Activated T-helper 2 cell treated with anti-CD3 and anti-CD28 coated beads, Interferon-gamma antibody, Interleukin-2, Interleukin-4, amounts not matched to agents 10 μg/mL and 5 μg/mL and 100 μg/mL, durations not matched to agents 14 hours and 24 hours and 36 hours (primary cell): Measurements from ENCODE around the gene GAS7. TPM values are rescaled to one million over a fixed set of nuclear protein-coding genes. Genes with fewer than 3 reads are reported as not detected.
"Not testable (repeated sequence)": the region's sequence is repeated elsewhere in the genome, so short reads cannot be mapped to it uniquely, and the experiment has no call there.

Source experiments
- DNase-seq: peaks from one replicate; pipeline ENCODE4 v3.0.0; 2021; ENCODE audit warnings: low spot score
- H3K27ac Mint-ChIP-seq: one replicate; pipeline ENCODE4 v1.8.0; 2021; ENCODE audit warnings: mixed read lengths
- H3K27me3 Mint-ChIP-seq: one replicate; pipeline ENCODE4 v1.8.0; 2021; ENCODE audit warnings: low read depth, mixed read lengths
- H3K36me3 Mint-ChIP-seq: one replicate; pipeline ENCODE4 v1.8.0; 2021; ENCODE audit warnings: low read depth, mixed read lengths
- H3K4me1 Mint-ChIP-seq: one replicate; pipeline ENCODE4 v1.8.0; 2021; ENCODE audit warnings: low read depth, mixed read lengths
- H3K4me3 Mint-ChIP-seq: one replicate; pipeline ENCODE4 v1.8.0; 2021; ENCODE audit warnings: low read depth, mild to moderate bottlenecking, moderate library complexity, mixed read lengths
- H3K9me3 Mint-ChIP-seq: one replicate; pipeline ENCODE4 v1.8.0; 2021; ENCODE audit warnings: mixed read lengths
- intact Hi-C: fragments of 100-400 bp; cut with micrococcal nuclease; formaldehyde crosslinking; loops from one replicate; pipeline ENCODE4 v1.15.1; 2023
- total RNA-seq: library from RNA; stranded (reverse); gene quantifications from 2 replicates; pipeline ENCODE4 v1.2.3, GENCODE V29; 2022

GAS7 gene
- total RNA-seq, 1 donor from 2014 or later: 0.18 TPM

DNA sequence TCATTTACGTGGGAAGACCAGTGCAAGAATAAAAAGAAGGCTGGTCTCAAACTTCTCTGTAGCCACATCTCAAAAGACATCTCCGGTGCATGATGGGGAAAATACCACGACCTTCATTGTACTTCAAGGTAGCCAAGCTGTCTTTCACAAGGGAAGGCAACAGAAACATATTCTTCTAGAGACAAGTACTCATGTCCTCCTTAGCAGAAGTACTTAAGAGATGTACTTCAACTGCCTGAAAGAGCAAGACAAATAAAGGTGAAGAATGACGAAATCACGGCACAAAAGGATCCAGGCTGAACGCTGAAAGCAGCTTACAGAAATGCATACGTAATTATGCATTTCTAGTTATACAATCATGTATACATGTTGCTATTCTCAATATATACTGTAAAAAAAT is 169.3 kb downstream of the GAS7 start:
- intact Hi-C loops: no loop called here
- no peaks in the 10 kb centered on the region for H3K9me3 Mint-ChIP-seq

DNA sequence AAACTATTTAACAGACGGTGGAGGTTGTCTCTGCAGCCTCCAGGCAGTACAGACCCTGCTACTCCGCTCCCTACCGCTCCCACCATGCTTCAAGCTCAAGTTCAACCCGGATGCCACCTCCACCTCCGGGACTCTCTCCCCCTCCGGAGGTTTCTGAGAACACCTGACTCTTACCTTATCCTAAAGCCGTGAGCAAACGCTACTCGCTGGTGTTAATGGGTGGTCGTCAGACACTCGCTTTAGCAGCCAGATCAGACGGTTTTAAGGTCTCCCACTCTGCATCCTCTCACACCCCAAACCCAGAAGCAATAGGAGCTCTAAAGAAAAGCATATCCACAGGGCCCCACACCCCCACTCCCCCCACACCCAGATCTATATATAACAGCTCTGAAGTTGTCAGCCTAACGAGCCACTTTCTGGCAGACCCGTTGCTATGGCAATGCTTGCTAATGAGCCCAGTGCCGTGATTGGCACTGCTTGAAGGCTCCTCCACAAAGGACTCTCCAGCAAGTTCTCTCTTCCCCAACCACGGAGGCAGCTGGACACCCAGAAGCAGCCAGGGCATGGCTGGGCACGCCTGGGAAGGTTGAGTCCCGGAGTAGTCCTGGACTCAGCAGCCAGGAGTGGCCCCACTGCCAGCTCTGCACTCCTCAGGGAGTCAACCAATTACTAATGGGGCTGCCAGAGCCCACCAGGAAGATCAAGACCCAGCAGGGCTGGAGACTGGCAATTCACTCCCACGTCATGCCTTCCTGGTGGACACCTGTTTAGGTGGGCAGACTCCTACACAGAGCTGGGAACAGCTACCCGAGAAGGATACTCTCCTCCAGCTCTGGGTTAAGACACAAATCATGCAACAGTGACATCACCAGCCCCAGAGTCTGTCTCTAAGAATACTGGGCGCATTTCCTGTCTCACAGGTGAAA is 172.2 kb downstream of the GAS7 start:
- Mint-ChIP-seq H3K4me3 (no peak overlapping the region), H3K27ac (no peak overlapping the region), H3K27me3 (no peaks in the 10 kb centered on the region), H3K36me3 (no peaks in the 10 kb centered on the region), H3K4me1 (no peaks in the 10 kb centered on the region), H3K9me3 (no peaks in the 10 kb centered on the region)
- no peak for DNase-seq
- intact Hi-C loops: no loop called here

More for the DNA sequence above, 169.3 kb downstream of the GAS7 start:
- no peak overlapping the region for H3K27ac Mint-ChIP-seq
- DNase-seq: no peak
- H3K4me3 Mint-ChIP-seq: no peak overlapping the region
- H3K36me3 Mint-ChIP-seq: no peaks in the 10 kb centered on the region
- no peaks in the 10 kb centered on the region for H3K27me3 Mint-ChIP-seq
- no peaks in the 10 kb centered on the region for H3K4me1 Mint-ChIP-seq

DNA sequence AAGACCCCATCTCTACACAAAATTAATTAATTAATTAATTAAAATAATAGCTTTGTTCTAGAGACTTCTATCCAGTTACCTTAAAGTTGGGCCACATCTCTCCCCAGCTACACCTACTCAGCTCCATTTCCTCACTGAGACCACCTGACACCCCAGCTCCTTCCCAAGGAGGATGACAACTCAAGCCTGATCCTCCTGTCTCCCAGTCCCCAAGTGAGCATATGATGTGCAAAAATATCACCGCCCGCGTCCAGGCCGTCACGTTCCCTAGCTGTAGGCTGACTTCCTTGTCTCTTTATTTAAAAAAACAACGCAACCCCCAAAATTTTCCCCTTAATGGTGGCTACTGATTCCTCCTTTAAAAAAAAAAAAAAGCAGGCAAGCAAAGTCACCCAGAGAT is 173.2 kb downstream of the GAS7 start:
- Mint-ChIP-seq H3K4me3 (no peak overlapping the region), H3K27me3 (no peaks in the 10 kb centered on the region), H3K36me3 (no peaks in the 10 kb centered on the region), H3K27ac (no peak overlapping the region), H3K9me3 (no peaks in the 10 kb centered on the region), H3K4me1 (no peaks in the 10 kb centered on the region)
- intact Hi-C loops: no loop called here
- DNase-seq: no peak

DNA sequence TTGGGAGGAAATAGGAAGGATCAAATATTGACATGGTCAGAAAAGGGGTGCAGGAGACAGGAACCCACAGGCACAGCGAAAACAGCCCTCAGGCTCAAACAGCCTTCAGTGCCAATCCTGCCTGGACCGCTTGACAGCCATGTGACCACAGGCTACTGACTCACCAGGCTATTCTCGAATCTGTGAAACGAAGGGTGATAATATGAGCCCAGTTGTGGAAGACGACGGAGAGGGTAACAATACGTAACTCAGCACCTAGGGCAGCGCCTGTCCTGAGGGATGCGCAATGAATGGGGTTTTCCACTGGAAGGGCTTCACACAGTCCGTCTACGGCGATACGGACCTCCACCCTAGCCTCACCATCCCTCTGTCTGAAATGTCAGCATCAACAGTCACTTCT is 176.0 kb downstream of the GAS7 start:
- intact Hi-C loops: no loop called here
- H3K4me1 Mint-ChIP-seq: no peaks in the 10 kb centered on the region
- no peaks in the 10 kb centered on the region for H3K36me3 Mint-ChIP-seq
- no peaks in the 10 kb centered on the region for H3K9me3 Mint-ChIP-seq
- no peak overlapping the region for H3K4me3 Mint-ChIP-seq
- no peak overlapping the region for H3K27ac Mint-ChIP-seq
- no peak for DNase-seq
- H3K27me3 Mint-ChIP-seq: no peaks in the 10 kb centered on the region

DNA sequence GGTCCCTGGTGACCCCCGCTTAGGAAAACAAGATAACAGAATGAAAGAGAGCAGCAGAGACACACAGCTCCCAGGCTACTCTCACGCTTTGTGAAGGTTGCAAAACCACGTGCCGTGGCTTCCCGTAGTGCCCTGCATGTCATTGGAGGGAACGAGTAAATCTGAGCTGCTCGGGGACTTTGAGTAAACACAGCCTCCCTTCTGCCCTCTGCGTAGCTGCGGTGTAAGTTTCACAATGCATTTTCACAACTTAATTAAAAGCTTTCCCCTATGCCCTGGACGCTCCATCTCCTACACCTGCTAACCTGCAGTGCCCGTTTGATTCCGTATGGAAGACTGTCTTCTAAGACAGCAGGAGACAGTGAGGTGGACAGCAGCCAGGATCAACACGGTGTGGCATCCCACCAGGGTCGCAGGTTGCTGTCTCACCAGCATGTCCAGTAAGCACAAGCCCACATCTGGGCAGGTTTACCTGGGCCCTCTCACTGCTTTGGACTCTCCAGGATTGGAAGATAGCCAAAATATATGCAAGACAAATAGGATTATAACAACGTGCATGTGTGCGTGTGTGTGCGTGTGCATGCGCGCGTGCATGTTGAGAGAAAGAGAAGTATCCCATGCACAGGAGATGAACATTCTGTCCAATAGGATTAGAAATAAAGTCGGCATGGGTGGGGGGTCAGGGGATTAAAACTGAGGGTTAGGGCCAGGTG is 177.0 kb downstream of the GAS7 start:
- H3K4me3 Mint-ChIP-seq: no peak overlapping the region
- no peak overlapping the region for H3K27ac Mint-ChIP-seq
- H3K36me3 Mint-ChIP-seq: no peaks in the 10 kb centered on the region
- intact Hi-C loops: no loop called here
- no peaks in the 10 kb centered on the region for H3K27me3 Mint-ChIP-seq
- H3K9me3 Mint-ChIP-seq: no peaks in the 10 kb centered on the region
- H3K4me1 Mint-ChIP-seq: no peaks in the 10 kb centered on the region
- no peak for DNase-seq

DNA sequence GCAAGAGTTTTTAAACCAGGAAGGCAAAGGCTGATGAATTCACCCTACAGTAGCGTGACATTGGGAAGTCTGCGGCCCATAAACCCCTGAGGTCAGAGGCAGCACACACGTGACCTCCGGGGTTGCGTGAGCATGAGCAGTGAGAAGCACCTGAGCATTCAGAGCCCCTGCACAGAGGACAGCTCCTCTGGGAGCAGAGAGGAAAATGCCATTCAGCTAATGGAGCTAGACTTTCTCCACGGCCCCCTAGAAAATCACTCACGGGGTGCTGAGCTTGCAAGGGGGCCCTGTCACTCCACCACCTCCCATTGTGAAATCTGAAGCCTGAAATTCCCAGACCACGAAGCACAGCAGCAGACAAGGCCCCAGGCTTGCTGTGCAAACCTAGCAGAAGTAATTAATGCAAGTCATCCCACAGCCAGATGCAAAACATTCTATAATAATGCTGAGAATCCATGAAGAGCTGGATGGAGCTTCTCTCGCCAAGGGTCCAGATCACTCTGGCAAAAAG is 178.4 kb downstream of the GAS7 start:
- intact Hi-C loops: no loop called here
- no peak overlapping the region for H3K4me3 Mint-ChIP-seq
- no peaks in the 10 kb centered on the region for H3K4me1 Mint-ChIP-seq
- no peaks in the 10 kb centered on the region for H3K36me3 Mint-ChIP-seq
- no peaks in the 10 kb centered on the region for H3K9me3 Mint-ChIP-seq
- no peaks in the 10 kb centered on the region for H3K27me3 Mint-ChIP-seq
- no peak for DNase-seq
- H3K27ac Mint-ChIP-seq: no peak overlapping the region

DNA sequence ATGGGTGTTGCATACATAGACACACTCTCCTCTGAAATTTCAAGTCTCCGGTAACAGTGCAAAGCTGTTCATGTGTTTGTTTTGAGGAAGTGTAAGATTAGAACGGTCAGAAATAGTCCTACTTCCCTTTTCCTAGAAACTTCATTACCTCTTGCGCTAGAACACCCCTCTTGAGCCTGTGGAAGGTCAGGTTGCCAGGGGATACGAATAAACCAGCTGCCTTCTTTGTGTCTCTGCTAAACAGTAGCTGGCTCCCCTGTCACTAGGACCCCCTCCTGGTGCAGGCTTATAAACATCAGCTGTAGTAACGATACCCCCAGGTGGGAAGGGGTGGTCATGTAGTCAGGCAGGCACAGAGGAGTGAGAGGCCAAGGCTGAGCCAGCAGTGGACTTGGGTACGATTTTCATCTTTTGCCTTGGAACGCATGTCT is 179.9 kb downstream of the GAS7 start:
- no peak overlapping the region for H3K27ac Mint-ChIP-seq
- no peaks in the 10 kb centered on the region for H3K27me3 Mint-ChIP-seq
- H3K4me1 Mint-ChIP-seq: no peaks in the 10 kb centered on the region
- H3K9me3 Mint-ChIP-seq: no peaks in the 10 kb centered on the region
- H3K36me3 Mint-ChIP-seq: no peaks in the 10 kb centered on the region
- intact Hi-C loops: no loop called here
- no peak overlapping the region for H3K4me3 Mint-ChIP-seq
- DNase-seq: no peak

DNA sequence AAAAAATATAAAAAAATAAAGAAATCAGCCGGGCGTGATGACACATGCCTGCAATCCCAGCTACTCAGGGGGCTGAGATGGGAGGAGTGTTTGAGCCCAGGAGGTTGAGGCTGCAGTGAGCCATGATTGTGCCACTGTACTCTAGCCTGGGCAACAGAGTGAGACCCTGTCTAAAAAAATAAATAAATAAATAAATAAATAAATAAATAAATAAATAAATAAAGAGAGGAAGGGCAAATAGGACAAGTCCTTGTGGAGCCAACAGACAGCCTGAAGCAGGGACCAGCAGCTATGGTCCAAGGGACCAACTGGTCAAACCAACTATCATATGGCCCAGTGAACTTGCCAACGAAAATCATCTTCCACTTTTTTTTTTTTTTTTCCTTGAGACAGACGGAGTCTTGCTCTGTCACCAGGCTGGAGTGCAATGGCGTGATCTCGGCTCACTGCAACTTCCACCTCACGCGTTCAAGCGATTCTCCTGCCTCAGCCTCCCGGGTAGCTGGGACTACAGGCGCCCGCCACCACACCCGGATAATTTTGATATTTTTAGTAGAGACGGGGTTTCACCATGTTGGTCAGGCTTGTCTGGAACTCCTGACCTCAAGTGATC is 181.3 kb downstream of the GAS7 start:
- H3K27me3 Mint-ChIP-seq, H3K4me1 Mint-ChIP-seq, DNase-seq, H3K27ac Mint-ChIP-seq, H3K36me3 Mint-ChIP-seq, H3K9me3 Mint-ChIP-seq, intact Hi-C loops, H3K4me3 Mint-ChIP-seq: not testable (repeated sequence)

DNA sequence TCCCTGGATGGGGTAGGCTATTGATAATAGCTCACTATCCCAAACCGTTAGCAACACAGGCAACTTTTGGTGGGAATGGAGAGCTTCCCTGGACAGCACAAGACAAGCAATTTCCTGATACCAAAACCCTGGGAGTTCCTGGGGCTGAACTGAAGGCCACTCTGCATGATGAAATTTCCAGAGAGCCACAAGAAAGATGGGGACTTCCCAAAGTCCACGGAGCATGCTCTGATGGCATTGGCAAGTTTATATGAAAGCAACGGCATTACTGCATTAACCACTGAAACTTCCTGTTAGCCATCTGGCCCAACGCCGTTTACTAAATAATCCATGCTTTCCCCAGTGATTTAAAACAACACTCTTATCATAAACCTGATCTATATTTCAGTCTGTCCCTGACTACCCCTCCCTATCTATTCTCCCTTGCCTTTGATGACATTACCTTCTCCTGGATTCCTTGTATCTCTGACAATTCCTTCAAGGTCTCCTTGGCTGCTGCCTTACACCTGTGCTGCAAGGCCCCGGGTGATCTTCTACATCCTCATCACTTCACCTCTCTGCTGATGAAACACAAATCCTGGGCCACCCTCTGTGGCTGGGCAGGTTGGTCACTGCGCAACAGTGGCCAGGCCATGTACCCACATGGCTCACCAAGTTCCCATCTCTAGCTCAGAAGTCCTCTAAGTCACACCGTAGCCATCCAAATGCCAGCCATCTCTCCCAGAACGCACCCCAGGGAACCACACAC is 184.9 kb downstream of the GAS7 start:
- DNase-seq: no peak
- Mint-ChIP-seq H3K36me3 (no peaks in the 10 kb centered on the region), H3K9me3 (no peaks in the 10 kb centered on the region), H3K4me1 (no peaks in the 10 kb centered on the region), H3K4me3 (no peak overlapping the region), H3K27ac (no peak overlapping the region), H3K27me3 (no peaks in the 10 kb centered on the region)
- intact Hi-C loops: no loop called here

DNA sequence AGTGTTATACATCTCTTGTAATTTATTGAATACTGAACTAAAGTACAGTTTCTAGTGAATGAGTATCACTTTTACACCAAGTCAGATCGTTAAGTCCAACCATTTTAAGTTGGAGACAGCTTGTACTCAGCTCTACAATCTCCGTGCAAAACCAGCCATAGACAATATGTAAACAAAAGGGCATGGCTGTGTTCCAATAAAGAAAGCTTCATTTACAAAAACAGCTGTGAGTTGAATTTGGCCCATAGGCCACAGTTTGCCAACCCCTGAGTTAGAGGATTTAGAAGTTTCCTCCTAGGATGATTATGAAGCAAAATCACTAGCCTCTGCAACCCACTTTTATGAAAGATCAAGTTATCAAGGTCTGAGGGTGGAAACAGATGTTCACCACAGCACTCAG is 187.7 kb downstream of the GAS7 start:
- no peaks in the 10 kb centered on the region for H3K9me3 Mint-ChIP-seq
- H3K36me3 Mint-ChIP-seq: no peaks in the 10 kb centered on the region
- H3K27ac Mint-ChIP-seq: no peak overlapping the region
- H3K27me3 Mint-ChIP-seq: no peaks in the 10 kb centered on the region
- intact Hi-C loops: no loop called here
- no peaks in the 10 kb centered on the region for H3K4me1 Mint-ChIP-seq
- H3K4me3 Mint-ChIP-seq: no peak overlapping the region
- no peak for DNase-seq

DNA sequence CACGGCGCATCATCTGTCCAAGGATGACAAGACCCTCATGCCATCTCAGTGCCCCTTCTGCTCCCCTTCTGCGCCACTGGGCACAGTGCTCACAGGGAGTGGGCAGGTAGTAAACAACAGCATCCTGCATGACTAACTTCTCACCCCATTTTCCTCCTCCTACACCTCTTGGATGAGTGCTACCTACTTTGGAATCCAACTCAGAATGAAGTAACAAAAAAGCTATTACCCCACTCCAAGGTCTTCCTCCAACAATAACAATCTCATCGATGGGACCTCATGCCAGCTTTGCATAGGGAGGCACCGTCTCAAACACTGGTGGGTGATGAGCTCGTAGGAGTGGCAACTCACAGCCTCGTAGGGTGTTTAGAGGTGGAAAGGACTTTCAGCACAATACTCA is 194.7 kb downstream of the GAS7 start:
- no peaks in the 10 kb centered on the region for H3K27me3 Mint-ChIP-seq
- no peak for DNase-seq
- no peaks in the 10 kb centered on the region for H3K36me3 Mint-ChIP-seq
- no peak overlapping the region for H3K4me3 Mint-ChIP-seq
- H3K4me1 Mint-ChIP-seq: no peaks in the 10 kb centered on the region
- intact Hi-C loops: no loop called here
- no peak overlapping the region for H3K27ac Mint-ChIP-seq
- H3K9me3 Mint-ChIP-seq: no peaks in the 10 kb centered on the region

DNA sequence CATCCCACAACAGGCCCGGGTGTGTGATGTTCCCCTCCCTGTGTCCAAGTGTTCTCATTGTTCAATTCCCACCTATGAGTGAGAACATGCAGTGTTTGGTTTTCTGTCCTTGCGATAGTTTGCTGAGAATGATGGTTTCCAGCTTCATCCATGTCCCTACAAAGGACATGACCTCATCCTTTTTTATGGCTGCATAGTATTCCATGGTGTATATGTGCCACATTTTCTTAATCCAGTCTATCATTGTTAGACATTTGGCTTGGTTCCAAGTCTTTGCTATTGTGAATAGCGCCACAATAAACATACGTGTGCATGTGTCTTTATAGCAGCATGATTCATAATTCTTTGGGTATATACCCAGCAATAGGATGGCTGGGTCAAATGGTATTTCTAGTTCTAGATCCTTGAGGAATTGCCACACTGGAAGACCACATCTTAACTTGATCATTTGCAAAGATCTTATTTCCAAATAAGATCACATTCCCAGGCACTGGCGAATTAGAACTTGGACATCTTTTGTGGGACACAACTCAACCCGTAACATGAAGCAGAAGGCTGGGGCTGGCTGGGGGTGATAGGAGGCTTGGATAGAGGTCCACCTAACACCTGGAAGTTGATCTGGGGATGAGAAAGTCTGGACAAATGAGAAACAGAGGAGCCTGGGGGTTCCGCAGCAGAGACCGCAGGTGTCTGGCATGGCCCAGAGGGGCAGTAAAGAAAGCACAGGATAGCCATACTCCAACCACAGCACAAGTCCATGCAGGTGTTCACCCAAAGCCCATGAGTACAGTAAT is 195.6 kb downstream of the GAS7 start:
- DNase-seq, H3K36me3 Mint-ChIP-seq, H3K27ac Mint-ChIP-seq, H3K4me3 Mint-ChIP-seq, intact Hi-C loops, H3K9me3 Mint-ChIP-seq, H3K4me1 Mint-ChIP-seq, H3K27me3 Mint-ChIP-seq: not testable (repeated sequence)
